LoVo (cell line): ENCODE data around the gene ANK3.
"Not testable (repeated sequence)": the region's sequence is repeated elsewhere in the genome, so short reads cannot be mapped to it uniquely, and the experiment has no call there.

Source experiments
- DNase-seq: peaks from one replicate; pipeline ENCODE4 v3.0.0-alpha.2; 2016; ENCODE audit warnings: low spot score

ANK3 gene

DNA sequence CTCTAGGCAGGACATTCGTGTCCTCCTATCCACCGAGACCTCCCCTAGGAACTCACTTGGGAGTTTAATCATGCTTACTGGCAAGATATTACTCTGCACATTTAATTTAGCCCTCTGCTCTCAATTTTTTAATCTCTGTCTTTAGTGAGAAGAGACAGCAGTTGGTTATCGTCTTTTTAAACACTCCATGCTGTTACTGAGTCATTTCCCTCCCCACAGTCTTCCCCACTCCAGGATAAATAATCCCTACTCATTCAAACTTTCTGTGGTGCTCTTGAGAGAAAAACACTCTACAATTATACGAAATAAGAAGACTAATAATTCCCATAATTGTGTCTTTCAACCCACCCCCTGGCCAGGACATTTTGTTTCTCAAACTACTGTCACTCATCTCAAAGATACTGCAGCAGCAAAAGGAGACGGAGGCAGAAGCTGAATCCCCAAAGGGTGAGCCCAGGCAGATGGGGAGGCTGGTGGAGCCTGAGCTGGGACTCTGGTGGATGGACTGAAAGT lies 84.2 kb downstream of the ANK3 start:
- no peak for DNase-seq

DNA sequence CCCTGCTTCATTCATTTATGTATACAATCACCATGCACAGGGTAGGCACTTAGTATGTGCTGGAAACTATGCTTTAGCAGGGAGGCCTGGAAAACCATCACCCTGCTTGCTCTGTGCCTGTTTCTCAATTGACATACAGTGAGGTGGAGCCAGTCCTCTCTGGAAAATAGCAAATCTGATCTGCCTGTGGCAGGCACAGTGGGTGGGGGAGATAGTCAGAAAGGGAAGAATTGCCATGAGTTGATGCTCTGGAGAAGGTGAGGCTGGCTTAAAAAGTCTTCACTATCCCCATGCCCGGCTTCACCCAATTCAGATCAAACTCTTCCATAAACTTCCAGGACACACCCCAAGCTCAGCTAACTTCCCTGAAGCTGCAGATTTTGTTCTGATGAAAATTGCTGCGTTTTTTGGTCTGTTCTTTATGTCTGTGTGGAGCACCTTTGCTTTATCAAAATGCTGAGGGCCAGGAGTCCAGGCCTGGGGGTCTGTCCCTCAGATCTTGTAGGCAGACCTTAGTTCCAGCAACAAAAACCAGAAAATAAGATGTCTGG lies 84.8 kb downstream of the ANK3 start:
- no peak for DNase-seq

DNA sequence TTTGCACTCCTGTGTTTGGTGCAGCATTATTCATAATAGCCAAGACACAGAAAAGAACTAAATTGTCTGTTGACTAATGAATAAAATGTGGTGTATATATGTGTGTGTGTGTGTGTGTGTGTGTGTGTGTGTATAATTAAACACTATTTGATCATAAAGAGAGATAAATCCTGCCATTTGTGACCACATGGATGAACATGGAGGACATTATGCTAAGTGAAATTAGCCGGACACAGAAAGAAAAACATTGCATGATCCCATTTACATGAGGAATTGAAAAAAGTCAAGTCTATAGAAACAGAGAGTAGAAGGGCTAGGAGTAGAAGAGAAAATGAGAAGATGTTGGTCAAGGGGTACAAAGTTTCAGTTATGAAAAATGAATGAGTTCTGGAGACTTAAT lies 85.9 kb downstream of the ANK3 start:
- no peak for DNase-seq

- DNase-seq = no peak
These were observed 89.5 kb downstream of the ANK3 start for GRCh38 chr10:60299961-60300883.

DNA sequence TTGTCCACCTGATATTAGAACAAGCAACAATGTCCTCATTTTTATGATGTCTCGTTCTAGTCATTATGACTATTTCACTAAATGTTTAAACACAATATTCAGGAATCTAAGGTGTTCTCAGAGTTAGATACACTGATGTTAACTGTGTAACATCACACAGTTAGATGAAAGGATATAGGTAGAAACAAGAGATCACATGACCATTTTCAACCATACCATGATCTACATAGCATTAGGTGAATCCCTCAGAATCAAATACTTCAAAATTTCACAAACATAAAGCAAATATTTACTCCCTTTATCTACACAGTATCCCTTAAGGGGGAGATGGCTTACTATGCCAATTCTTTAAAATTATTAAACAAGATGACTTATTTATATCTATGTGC lies 90.3 kb downstream of the ANK3 start:
- DNase-seq = no peak

- no peak for DNase-seq
These were observed 91.0 kb downstream of the ANK3 start for GRCh38 chr10:60298408-60299389.

DNA sequence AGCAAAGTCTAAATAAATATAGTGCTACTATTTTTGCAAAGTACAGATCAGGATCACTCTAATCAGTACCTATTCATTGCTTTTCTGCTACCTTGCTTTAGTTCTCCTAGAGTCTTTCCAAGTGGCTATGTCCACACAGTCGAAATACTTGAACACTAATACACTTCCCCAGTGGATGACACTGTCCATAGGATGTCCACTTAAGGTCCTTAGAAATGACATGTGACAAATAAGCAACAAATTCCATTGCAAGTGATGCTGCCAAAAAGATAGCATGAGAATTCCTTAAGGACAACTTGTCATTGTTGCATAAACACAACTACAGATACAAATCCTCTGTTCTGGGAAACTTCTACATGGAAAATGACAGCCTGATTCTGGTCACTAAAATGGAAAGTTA lies 93.6 kb downstream of the ANK3 start:
- DNase-seq = no peak

DNA sequence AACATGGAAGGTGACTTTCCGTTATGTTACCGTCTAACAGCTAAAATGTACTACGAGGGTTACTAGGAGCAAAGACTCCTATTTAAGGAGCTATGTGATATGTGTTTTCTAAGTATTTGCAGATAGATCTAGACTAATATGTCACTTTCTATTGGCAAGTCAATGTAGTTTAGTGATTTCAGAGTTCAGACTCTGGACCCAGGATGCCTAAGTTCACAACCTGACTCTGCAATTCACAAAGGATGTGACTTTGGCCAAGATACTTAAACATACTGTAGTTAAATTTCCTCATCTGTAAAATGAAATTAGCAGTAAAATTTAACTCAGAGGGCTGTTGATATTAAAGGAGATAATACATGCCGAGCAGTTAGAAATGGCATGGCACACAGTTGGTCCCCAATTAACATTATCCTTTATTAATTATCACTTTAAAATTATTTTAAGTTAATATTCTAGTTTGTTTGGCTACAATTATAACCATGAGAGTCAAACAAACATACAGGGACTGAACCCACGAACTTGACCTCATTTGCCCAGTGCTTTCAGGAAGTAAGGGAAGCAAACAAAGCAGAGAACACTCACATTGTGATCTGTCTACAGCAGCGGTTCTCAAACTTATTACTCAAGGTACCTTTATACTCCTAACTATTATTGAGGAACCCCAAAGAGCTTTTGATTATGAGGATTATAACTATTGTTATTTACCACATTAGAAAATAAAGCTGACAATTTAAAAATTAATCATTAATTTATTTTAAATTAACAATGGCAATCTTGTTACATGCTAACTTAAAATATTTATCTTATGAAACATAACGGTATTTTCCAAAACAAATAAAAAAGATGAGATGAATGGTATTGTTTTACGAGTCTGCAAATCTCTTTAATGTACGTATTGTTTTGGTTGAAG lies 94.4 kb downstream of the ANK3 start:
- DNase-seq = no peak

- no peak for DNase-seq
These were observed 96.0 kb downstream of the ANK3 start for GRCh38 chr10:60293581-60294175.

- DNase-seq = no peak
These were observed 96.7 kb downstream of the ANK3 start for GRCh38 chr10:60292998-60293397.

DNA sequence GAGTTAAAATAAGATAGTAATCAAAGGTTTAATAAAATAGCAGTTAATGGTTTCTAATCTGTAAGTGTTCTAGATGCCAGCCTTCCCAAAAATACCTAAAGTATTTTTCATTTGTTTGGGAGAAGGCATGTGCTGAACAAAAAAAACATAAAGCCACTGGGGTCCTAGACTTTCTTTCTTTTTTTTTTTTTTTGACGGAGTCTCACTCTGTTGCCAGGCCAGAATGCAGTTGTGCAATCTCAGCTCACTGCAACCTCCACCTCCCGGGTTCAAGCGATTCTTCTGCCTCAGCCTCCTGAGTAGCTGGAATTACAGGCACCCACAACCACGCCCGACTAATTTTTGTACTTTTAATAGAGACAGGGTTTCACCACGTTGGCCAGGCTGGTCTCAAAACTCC lies 97.1 kb downstream of the ANK3 start:
- DNase-seq = not testable (repeated sequence)

GRCh38 chr10:60291344-60291930 lies 98.2 kb downstream of the ANK3 start:
- no peak for DNase-seq

- DNase-seq = no peak
These were observed 99.1 kb downstream of the ANK3 start for GRCh38 chr10:60290558-60290957.

DNA sequence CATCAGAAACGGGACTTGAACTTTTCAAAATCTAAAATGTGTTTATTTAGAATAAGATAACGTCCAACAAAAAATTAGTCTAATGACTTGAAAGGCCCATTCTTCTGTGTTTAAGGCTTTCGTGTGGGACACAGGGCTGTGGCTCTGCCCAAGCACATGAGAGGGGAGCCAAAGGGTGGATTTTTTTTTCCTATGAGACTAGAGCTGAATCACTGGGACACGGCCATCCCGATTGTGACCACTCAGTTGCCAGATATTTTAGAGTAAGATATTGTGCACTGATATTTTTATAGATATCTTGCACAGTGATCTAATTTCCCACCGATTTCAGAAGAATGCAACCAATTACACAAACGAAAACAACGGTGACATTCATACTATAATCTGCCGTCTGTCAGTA lies 99.9 kb downstream of the ANK3 start:
- no peak for DNase-seq

DNA sequence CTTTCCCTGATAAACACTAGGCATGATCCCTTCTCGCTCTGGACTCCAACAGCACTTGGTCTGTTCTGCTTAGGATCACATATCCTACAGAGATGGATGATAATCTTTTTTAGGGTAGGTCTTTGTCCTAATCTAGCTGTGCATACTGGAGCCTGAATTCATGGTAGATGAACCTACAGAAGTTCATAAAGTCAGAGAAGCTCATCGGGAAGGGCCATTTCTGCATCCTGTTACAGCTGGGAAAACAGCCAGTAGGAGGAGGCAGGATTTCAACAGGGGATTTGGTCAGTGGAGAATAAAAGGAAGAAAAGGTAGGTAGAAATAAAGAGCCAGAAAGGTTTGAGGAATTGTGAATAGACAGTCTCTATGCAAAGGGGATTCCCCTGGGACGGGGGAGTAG lies 101.4 kb downstream of the ANK3 start:
- no peak for DNase-seq

DNA sequence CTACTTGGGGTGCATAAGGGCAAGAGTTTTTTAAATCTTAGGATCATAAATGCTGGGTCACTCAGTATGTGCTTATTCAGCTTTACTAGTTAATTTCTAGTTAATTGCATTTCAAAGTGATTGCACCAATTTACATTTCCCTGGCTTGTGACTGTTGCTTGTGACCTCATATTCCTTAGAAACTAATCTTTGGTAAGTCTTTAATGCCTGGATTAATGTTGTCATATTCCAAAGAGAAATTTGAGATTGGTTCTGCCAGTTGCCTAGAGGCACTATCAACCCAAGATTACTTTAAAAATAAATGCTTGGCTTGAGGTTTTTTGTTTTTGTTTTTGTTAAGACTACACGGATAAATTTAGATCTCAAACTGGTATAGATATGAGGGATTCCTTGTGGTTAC lies 103.1 kb downstream of the ANK3 start:
- no peak for DNase-seq

DNA sequence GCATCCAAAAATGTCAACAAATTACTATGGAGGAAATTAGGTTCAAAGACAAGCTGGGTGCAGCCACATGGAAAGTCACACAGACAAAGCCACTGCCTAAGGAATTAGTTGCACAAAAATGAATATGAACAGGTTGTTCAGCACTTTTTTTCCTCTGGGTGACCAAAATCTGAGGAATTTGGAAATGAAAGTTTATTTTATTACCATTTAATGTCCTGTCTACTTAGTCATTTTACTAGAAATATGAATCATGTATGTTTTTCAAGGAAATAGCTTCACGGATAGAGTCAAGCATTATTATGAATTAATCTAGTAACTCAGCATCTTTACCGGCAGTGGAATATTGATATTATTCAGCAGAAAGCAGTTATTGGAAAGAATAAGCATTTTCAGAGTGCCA lies 106.3 kb downstream of the ANK3 start:
- no peak for DNase-seq

GRCh38 chr10:60282771-60283353 lies 106.8 kb downstream of the ANK3 start:
- peak; percentile 61 for DNase-seq

DNA sequence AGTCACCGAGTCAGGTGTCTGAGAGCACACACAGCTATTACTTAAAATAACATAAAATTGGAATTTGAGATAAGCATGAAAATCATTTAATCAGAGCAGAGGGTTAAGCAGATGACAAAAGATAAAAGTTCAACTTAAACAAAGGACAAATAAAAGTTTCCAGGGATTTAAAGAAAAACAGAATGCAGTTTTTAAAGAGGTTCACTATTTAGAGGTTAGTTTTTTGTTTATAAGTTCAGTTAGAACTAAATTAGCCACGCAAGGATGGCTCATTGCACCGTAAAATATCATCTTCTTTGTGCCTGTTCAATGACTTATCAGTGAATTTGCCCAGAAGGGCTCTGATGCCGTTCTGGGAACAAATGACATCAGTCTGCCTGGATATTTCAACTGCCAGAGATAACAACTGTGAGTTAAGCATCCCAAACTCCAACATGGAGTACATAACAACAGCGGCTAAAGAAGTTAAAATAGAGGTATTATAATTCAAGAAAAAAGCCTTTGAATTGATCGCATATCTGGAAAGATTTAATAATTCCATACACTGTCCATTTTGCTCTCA lies 107.8 kb downstream of the ANK3 start:
- no peak for DNase-seq

DNA sequence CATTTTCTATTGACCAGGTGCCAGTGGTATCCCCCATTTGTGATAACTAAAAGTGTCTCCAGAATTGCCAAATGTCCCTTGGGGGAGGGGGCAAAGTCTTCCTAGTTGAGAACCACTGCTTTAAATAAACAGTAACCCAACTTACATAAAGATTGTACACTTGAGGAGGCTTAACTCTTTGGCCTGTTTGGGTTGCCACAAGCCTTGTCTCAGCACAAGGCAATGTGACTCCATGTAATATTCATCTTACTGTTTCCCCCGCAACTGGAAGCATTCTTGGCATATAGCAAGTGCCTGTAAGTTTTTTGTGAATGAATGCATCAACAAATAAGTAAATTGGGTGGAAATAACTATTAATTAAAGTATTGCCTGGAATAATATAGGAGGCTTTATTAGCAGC lies 108.3 kb downstream of the ANK3 start:
- DNase-seq = no peak
